ENCODE measurements around the gene SERAC1.

SERAC1 gene

DNA sequence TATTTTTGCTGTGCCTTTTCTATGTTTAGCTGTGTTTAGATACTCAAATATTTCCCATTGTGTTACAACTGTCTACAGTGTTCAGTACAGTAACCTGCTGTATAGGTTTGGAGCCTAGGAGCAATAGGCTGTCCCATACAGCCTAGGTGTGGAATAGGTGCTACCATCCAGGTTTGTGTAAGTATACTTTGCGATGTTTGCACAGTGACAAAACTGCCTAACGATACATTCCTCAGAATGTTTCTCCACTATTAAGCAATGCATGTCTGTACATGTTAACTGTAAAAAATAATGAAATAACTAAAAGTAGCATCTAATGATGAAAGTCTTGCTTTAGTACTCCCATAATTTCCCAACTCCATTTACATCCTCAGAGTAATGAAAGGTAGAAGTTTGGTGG lies 46.0 kb downstream of the SERAC1 start:
- DNase-seq (ENCODE audit: low read depth in 3 of 3): no peak

DNA sequence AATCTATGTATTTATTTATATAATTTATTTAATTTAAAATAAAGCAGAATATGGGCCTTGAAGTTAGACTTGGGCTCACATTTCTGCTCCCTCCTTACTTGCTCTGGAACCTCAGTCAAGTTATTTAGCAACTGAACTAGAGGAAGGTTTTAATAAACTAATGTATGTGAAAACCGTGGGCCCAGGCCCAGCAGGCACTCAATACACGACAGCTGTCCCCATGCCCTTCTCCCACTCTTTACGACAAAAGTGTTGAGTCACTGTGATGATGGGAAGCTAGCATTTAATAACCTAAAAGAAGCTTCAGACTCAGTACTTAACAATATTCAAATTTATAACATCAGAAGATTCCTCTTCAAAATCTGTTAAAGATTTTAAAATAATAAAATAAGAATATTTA lies 46.7 kb downstream of the SERAC1 start:
- DNase-seq (ENCODE audit: low read depth in 3 of 3): no peak

DNA sequence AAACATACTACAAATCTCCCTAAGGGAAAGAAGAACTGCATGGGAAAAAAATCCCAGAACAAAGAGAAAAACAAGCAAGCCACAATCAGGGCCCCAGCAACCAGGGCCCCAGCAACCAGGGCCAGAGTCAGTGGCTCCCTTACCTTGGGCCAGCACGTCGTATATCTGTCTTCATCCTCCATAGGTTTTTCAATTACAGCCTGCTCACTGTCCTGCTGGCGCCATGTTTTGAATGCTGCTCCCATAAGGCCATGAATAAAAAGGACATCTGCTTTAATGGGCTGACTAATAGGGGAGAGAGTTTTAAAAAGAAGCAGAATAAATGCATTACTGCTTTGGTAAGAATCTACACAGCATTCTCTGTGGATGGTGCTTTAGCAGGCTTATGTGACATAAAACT lies 49.2 kb downstream of the SERAC1 start:
- DNase-seq (ENCODE audit: low read depth in 3 of 3): no peak

DNA sequence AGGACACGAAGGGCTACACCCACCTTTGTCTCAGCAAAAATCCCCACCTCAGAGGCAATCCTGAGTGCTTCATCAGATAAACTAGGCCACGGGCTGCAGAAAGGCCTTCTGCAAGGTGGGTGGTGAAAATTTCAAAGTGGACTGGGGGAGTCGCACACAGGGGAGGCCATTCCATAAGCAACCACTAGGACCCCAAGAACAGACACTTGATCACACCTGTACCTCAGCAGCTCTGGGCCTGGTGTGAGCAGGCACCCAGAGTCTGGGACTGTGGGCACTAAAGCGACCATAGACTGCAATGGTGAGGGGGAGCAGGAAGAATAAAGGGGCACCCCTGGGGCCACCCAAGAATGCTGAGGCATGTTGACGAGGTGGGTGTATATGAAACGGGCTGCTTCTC lies 52.6 kb downstream of the SERAC1 start:
- DNase-seq (ENCODE audit: low read depth in 3 of 3): no peak

DNA sequence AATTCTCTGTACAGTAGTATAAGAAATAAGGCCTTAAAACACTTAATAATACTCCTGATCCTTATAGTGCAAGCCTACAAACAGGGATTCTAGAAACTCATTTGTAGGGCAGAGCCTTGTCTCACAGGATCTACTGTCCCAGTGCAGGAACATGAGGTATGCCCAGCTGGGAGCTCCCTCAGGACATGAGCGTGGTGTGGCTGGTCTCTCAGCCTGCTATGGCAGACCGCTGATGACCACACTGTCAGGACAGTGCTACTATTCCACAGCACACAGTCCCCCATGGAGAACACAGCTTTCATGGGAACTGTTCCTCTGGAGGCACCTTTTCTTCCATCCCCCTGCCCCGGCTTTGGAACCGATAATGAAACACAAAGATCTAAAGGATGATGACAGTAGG lies 53.0 kb downstream of the SERAC1 start:
- DNase-seq (ENCODE audit: low read depth in 3 of 3): no peak

DNA sequence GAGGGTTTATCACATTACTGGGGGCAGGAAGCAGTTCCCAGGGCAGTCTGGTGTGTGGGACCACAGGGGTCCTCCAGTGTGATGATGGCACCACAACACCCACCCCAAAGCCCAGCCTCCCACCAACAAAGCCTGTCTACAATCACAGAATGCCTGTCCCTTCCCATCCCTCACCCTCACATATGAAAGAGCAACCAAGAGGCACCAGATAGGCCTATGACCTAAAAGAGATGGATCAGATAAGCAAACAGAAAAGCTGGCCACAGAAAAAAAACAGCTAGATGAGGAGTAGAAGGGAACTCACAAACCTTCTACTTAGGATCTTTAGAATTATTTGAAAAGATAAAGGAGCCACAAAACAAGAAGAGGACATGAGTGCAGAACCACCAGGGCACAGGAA lies 54.3 kb downstream of the SERAC1 start:
- DNase-seq (ENCODE audit: low read depth in 3 of 3): no peak

DNA sequence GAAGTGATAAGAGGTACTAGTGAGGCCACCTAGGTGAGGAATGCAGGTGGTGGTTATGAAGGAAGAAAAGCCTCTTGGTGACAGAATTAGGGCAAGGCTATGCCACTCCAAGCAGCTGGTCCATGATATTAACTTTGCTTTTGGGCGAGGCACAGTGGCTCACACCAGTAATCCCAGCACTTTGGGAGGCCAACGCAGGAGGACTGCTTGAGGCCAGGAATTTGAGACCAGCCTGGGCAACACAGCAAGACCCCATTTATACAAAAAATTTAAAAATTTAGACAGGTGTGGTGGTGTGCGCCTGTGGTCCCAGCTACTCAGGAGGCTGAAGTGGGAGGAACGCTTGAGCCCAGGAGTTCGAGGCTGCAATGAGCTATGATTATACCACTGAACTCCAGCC lies 56.1 kb downstream of the SERAC1 start:
- DNase-seq (ENCODE audit: low read depth in 3 of 3): no peak

DNA sequence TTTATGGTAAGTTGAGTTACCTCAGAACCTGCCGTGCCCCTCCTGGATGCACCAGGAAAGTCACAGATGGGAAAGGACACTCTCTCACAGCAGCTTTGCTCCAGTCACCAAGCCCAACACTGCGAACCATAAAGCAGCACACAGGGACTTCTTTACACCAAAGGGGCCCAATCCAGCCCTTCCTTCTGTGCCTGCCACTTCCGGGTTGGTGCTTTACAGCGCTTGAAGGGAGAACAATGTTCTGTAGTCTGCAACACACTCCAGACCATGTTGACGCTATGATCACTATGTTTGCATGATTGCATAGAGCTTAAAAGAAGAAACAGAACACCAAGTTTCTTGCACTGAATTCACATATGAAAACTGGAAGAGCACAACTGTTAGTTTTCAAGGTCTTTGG lies 57.1 kb downstream of the SERAC1 start:
- no peak for DNase-seq (ENCODE audit: low read depth in 3 of 3)

DNA sequence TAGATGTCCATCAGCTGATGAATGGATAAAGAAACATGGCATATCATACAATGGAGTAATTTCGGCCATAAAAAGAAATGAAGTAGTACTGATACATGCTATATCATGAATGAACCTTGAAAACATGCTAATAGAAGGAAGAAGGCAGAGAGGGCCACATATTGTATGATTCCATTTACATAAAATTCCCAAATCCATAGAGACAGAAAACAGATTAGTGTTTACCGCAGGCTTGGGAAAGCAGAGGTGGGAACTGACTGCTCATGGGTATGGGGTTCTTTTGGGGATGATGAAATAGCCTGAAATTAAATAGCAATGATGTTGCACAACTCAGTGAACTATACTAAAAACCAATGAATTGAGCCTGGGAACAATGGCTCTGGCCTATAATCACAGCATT lies 58.3 kb downstream of the SERAC1 start:
- no peak for DNase-seq (ENCODE audit: low read depth in 3 of 3)

DNA sequence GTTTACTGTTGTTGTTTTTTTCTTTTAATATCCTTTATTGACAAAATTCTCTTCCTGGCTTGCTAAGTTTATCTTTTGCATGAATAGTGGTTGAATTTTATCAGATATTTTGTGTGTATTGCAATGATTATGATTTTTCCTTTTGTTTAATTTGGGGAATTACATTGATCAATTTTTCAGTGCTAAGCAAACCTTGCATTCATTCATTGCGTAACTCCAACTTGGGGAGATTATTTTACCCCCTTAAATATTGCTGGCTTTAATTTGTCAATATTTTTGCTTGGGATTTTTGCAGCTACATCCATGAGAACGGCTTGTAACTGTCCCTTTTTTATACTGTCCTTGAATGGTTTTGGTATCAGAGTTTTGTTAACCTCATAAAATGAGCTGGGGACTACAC lies 63.4 kb downstream of the SERAC1 start:
- DNase-seq (ENCODE audit: low read depth in 3 of 3): no peak

DNA sequence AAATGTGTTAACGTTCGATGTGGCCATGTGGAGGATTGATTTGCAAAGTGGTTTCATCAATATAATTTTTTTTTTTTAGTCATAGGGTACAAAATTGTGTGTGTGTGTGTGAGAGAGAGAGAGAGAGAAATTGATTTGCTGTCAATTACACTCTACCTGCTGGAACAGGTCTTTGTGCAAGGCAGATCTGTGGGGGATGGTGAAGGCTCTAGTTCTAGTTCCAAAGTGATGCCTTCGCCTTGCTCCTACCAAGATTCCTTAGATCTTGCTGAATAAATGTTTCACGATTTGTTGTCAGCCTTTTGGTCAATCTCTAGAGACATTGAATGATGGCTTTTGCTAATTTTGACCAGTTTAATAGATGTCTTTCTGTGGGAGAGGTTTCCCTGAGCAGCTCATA lies 64.8 kb downstream of the SERAC1 start:
- no peak for DNase-seq (ENCODE audit: low read depth in 3 of 3)

DNA sequence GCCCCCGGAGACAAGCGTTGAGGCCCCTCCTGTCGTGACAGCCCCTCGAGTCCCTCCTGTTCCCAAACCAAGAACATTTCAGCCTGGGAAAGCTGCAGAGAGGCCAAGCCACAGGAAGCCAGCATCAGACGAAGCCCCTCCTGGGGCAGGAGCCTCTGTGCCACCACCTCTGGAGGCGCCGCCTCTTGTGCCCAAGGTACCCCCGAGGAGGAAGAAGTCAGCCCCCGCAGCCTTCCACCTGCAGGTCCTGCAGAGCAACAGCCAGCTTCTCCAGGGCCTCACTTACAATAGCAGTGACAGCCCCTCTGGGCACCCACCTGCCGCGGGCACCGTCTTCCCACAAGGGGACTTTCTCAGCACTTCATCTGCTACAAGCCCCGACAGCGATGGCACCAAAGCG lies 72.4 kb downstream of the SERAC1 start:
- no peak for DNase-seq (ENCODE audit: low read depth in 3 of 3)

DNA sequence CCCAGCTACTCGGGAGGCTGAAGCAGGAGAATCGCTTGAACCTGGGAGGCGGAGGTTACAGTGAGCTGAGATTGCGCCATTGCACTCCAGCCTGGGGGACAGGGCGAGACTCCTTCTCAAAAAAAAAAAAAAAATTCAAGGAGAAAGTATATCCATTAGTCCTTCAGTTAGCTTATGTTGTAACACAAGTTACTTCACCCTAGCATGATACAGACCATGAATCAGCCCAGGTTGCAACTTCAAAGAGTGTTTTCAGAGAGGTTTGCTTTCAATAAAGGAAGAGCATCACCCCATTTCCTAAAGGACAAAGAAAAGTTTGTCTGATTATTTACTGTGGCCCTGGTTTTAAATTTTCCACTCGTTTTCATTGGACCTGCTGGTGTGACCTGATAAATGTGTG lies 73.0 kb downstream of the SERAC1 start:
- DNase-seq (ENCODE audit: low read depth in 3 of 3): no peak

DNA sequence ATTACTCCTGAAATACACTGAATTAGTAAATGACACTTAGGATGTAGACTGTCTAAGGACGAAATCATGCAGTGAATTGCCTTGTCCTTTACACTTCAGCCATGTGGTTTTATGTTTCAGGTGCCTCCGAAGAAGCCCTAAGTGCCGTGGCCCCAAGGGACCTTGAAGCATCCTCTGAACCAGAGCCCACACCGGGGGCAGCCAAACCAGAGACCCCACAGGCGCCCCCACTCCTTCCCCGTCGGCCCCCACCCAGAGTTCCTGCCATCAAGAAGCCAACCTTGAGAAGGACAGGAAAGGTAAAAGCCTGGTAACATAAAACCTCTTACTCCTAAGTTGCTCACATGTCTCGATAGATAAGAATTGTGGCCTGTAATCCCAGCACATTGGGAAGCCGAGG lies 75.3 kb downstream of the SERAC1 start:
- no peak for DNase-seq (ENCODE audit: low read depth in 3 of 3)

DNA sequence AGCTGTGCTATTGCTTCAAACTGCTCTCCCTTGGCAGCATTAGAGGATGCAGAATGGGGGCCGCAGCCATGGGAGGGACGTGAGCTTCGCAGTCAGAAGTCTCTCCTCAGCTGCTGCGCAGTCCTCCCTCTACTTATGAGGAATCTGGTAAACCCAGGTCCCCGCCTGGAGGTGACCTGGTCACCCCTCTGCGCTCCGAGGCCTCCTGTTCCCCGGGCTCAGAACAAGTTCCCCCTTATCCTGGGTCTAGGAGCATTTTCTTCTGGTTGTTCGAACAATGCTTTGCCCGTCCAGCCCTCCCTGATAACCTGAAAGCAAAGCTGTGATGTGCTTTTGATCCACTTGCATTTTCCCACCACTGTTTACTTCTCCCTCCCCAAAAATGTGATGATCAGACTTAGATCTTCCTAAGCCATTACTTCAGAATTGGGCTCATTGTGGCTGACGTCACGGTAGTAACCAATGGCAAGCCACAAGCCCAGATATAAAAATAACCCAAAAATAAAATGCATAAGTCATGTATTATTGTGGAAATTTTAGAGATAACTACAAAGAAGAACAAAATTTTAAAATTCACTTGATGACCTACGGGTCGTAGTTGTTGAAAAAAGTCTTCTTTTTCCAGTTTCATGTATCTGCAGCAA lies 80.7 kb downstream of the SERAC1 start:
- DNase-seq (ENCODE audit: low read depth in 3 of 3): no peak

DNA sequence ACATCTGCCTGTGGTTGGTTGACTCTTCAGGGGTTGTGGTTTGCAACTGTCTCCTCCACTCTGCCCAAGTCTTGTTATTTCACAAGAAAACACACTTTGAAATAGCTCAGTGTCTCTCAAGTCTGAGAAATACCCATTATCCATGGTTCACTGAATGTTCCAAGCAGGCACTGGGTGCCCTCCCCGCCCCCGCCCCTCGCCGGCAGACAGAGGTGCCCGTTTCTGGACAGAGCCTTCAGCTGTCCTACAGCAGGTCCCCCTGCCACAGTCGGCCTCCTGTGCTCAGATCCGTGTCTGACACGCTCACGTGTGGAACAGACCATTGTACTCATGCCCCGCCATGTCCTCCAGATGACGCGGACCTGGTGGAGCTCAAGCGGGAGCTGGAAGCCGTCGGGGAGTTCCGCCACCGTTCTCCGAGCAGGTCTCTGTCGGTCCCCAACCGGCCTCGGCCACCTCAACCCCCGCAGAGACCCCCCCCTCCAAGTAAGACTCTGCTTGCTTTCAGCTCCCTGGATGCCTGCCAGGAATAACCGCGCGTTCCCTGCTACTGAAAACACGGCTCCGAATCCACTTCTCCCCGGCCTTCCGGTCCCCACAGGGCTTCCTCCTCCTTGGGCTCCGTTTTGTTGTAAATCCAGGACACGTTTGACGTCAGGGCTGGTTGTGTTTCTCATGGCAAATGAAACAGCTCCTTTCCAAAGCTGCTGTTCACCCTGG lies 81.4 kb downstream of the SERAC1 start:
- no peak for DNase-seq (ENCODE audit: low read depth in 3 of 3)

DNA sequence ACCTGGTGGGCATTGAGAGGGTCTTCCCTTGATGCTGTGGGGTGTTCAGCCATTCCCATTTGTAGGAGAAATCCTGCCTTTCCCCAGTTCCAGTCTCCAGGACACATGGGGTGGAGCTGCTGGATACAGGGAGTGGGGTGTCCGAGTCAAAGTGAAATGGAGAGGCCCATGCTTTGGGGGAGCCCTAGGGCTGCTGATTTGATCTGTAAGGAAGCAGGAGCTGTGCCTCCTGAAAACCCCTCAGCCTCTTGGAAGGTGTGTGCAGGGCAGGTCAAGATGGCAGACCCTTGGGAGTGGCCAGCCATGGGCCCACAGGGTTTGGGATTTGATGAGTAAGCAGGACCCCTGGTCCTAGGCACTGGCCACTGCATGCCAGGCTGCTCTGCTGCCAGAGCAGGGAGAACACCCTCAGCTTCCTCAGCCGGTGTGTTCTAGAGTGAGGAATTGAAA lies 82.0 kb downstream of the SERAC1 start:
- DNase-seq (ENCODE audit: low read depth in 3 of 3): no peak

DNA sequence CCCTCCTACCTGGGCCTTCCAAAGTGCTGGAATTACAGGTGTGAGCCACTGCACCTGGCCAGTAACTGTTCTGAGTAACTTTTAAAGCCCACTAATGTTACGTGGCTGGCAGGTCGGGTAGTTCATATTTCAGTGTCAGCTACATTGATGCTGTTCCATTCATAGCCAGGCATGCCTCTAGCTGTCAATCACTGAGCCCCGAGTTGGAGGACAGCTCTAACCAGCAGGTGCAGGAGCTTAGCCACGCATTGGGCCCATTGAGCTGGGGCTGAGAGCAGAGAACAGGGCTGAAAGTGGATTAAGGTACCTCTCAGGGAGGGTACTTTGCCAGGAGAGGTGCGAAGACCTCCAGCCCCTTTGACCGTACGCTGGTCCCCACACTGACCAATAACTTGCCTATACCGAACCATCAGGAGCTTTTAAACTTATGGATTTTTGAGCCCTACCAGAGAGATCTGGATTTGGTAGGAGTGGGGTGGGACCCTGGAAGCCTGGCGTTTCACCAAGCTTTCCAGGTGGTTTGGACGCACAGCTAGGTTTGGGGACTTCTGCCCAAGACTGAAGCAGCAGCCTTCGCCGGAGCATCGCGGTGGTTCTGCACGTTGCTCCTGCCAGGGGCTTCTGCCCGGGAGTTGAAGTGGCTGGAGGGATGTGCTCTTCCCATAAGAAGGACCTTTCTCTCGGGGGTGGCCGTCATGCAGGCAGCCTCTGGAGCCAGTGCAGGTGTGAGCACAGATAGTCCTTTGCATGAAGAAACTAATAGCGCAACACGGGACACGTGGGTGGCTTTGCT lies 82.6 kb downstream of the SERAC1 start:
- DNase-seq (ENCODE audit: low read depth in 3 of 3): no peak

DNA sequence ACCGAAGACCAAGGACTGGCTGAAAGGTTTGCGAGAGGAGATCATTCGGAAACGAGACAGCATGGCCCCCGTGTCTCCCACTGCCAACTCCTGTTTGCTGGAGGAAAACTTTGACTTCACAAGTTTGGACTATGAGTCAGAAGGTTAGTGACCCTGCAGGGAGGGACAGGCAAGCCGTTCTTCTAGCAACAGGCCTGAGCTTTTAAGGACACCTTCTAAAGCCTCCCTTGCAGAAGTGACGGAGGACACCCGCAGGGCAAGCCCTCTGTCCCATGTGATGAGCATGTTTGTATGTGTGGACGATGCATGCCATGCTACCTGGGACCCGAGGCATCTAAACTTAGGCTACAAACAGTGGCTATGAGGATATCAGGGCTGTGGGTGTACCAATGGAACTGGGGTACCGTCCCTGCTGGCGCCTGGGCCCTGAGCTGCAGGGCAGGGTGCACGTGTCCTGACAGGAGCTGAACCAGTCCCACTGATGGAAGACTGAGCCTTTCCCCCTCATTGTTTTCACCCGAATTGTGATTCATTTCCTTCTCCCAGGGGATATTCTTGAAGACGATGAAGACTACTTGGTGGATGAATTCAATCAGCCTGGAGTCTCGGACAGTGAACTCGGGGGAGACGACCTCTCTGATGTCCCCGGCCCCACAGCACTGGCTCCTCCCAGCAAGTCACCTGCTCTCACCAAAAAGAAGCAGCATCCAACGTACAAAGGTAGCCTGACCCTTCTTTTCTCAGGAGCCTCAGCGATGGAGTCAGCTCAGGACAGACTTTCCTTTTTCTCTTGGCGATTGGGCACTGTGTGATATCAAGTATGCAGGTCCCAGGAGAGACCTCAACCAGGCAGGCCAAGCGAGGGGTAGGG lies 84.4 kb downstream of the SERAC1 start:
- no peak for DNase-seq (ENCODE audit: low read depth in 3 of 3)

DNA sequence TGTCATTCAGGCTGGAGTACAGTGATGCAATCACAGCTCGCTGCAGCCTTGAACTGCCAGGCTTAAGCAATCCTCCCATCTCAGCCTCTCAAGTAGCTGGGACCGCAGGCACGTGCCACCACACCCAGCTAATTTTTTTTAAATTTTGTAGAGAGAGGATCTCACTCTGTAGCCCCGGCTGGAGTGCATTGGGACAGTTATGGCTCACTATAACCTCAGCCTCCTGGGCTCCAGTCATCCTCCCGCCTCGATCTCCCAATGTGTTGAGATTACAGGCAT lies 86.5 kb downstream of the SERAC1 start:
- no peak for DNase-seq (ENCODE audit: low read depth in 3 of 3)

DNA sequence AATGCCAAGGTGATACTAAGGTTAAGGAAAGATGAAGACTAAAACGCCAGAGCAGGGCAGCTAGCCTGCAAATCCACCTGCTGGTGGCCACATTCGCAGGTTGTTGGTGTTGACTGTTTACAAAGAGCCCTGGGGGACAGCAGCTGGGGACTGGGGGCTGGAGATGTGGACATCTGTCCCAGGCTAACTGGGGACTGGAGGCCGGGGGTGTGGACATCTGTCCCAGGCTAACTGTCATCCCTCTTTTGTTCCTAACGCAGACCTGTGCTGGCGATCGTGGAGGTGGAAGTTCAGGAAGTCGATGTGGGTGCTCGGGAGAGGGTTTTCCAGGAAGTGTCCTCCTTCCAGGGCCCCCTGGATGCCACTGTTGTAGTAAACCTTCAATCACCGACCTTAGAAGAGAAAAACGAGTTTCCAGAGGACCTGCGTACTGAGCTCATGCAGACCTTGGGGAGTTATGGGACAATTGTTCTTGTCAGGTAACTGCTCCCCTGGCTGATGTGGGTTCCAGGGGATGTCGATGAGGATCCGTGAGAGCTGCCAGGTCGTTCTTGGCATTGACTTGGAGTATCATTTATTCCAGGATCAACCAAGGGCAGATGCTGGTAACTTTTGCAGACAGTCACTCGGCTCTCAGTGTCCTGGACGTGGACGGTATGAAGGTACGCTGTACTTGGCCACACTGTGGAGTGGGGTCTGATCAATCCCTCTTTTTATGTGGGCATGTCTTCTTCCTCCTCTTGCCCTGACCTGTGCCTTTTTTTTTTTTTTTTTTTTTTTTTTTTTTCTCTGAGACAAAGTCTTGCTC lies 87.0 kb downstream of the SERAC1 start:
- no peak for DNase-seq (ENCODE audit: low read depth in 3 of 3)

Data from stimulated activated CD4-positive, alpha-beta T cell treated with anti-CD3 and anti-CD28 coated beads, TNF-alpha, amount 100 ng/mL, for 48 hours (primary cell).